ENCODE data around the gene SOHLH1. TPM values are rescaled to one million over a fixed set of nuclear protein-coding genes. Genes with fewer than 3 reads are reported as not detected.

Gene SOHLH1
- not detected in 2 replicates for total RNA-seq

GRCh38 chr9:135699440-135699839 lies at the start of gene SOHLH1:
Gene SOHLH1, minus strand, starts transcription at chr9:135699481. Its CDS starts 14 bp downstream, at chr9:135699467.

GRCh38 chr9:135701959-135702721 lies 2.9 kb upstream of the SOHLH1 start, which contains the start of gene KCNT1:
Gene KCNT1, plus strand, starts transcription at chr9:135702185. Its CDS starts 74 bp downstream, at chr9:135702259.

DNA sequence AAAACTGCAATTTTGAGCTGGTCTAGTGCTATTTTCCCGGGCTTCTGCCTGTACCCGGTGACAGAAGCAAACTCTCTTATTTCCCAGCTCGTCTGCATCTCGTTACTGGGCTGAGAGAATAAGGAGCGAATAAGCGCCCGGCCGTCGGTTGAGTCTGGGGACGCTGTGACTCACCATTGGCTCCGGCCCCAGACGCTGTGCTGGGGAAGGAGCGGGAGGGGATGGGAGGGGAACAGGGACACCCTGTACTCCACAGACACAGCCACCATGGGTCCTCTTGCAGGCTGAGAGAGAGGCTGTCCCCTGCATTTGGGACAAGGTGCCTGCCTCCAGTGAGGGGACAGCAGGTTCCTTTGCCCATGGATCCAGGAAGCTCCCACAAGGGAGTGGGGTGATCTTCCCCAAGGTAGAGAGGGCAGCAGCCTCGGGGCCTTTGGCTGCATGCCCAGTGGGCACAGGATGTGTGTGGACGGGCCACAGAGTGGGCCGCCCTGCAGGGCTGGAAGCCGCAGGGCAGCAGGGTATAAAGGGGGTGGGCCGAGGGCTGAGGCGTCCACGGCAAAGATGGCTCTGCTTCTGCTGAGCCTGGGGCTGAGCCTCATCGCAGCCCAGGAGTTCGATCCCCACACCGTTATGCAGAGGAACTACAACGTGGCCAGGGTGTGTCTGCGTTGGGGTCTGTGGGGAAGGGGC lies 36.4 kb downstream of the SOHLH1 start, which contains the start of gene LCN9:
Gene LCN9 (plus strand): TSS at position 552 of the 693 bp plus-strand sequence. CDS start 13 bp downstream, at position 565.

Other genes starting within 250 kb of the SOHLH1 start
- 4.3 and 5.8 TPM in 2 replicates for gene PPP1R26, start 219.7 kb downstream of the SOHLH1 start, total RNA-seq
- gene MRPS2, start 198.8 kb downstream of the SOHLH1 start, total RNA-seq, result 45.4 and 56.5 TPM in 2 replicates
- not detected in 2 replicates for gene LCN1, start 178.0 kb downstream of the SOHLH1 start, total RNA-seq
- gene OBP2A, start 153.4 kb downstream of the SOHLH1 start, total RNA-seq, result not detected in 2 replicates
- gene PAEP, start 137.7 kb downstream of the SOHLH1 start, total RNA-seq, result 0.65 TPM in 1 of 2 replicates, not detected in the other
- gene GLT6D1, start 59.9 kb downstream of the SOHLH1 start, total RNA-seq, result not detected in 2 replicates
- gene LCN9, start 36.2 kb downstream of the SOHLH1 start, total RNA-seq, result not detected in 2 replicates
- not detected in 2 replicates for gene KCNT1, start 2.7 kb upstream of the SOHLH1 start, total RNA-seq
- 22.8 and 22.9 TPM in 2 replicates for gene CAMSAP1, start 208.1 kb upstream of the SOHLH1 start, total RNA-seq

Measured in epithelial cell of alveolus of lung (primary cell).